Thyroid gland (tissue), 4 donors: ENCODE measurements around the gene SLC12A3.

Experiments
- CTCF ChIP-seq, 6 experiments: fragments of 200-600 bp in 3 of 6; fragments of 450-650 bp in 3 of 6; sonication (generic) in 3 of 6; IDR thresholded peaks; one replicate each; pipeline ENCODE4 v1.5.1; 2016 to 2019; ENCODE audit warnings: antibody characterized with exemption in 6 of 6, mild to moderate bottlenecking in 2 of 6, inconsistent platforms in 1 of 6, moderate library complexity in 1 of 6
- POLR2A ChIP-seq, 2 donors: fragments of 450-650 bp; IDR thresholded peaks; one replicate each; pipeline ENCODE4 v1.6.1; 2017; ENCODE audit warnings: antibody characterized with exemption in 2 of 2, mild to moderate bottlenecking in 2 of 2, moderate library complexity in 1 of 2

- TF ChIP-seq CTCF (IDR thresholded peaks at IDR 0.05): no peak
- no peak for TF ChIP-seq POLR2A (IDR thresholded peaks at IDR 0.05)
Measured at GRCh38 chr16:56830669-56831068, 34.3 kb upstream of the SLC12A3 start.
